Measurements from ENCODE around the gene LAMA3. TPM values are rescaled to one million over a fixed set of nuclear protein-coding genes. Genes with fewer than 3 reads are reported as not detected.
A peak's percentile ranks its signal among the peaks of the same experiment; 100 is the strongest.

LAMA3 gene
- total RNA-seq, 1 donor from 2014 or later = 1.9 TPM

- Mint-ChIP-seq H3K4me3 (ENCODE audit: unreplicated experiment) (peak within 1 kb of the TSS; percentile 78), H3K36me3 (ENCODE audit: low read depth) (peaks cover 2% of the 10 kb centered on the region), H3K27me3 (ENCODE audit: low read depth) (peaks cover 46% of the 10 kb centered on the region), H3K9me3 (ENCODE audit: low read depth) (no peaks in the 10 kb centered on the region), H3K27ac (ENCODE audit: unreplicated experiment) (no peak within 1 kb of the TSS), H3K4me1 (ENCODE audit: low read depth) (peaks cover 13% of the 10 kb centered on the region)
- TF ChIP-seq, protein P1, sequence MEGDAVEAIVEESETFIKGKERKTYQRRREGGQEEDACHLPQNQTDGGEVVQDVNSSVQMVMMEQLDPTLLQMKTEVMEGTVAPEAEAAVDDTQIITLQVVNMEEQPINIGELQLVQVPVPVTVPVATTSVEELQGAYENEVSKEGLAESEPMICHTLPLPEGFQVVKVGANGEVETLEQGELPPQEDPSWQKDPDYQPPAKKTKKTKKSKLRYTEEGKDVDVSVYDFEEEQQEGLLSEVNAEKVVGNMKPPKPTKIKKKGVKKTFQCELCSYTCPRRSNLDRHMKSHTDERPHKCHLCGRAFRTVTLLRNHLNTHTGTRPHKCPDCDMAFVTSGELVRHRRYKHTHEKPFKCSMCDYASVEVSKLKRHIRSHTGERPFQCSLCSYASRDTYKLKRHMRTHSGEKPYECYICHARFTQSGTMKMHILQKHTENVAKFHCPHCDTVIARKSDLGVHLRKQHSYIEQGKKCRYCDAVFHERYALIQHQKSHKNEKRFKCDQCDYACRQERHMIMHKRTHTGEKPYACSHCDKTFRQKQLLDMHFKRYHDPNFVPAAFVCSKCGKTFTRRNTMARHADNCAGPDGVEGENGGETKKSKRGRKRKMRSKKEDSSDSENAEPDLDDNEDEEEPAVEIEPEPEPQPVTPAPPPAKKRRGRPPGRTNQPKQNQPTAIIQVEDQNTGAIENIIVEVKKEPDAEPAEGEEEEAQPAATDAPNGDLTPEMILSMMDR (IDR thresholded peaks at IDR 0.05) = no peak
- no peak for DNase-seq (ENCODE audit: low spot score)
Observed at GRCh38 chr18:23662309-23663263, 26.7 kb upstream of the LAMA3 start, which contains the start of gene ANKRD29. Gene ANKRD29 (minus strand): TSS chr18:23662911. CDS start chr18:23662730, 181 bp downstream.

GRCh38 chr18:23664674-23665073, 24.6 kb upstream of the LAMA3 start:
- Mint-ChIP-seq H3K9me3 (ENCODE audit: low read depth) (no peaks in the 10 kb centered on the region), H3K4me3 (ENCODE audit: unreplicated experiment) (no peak overlapping the region), H3K4me1 (ENCODE audit: low read depth) (peaks cover 13% of the 10 kb centered on the region), H3K27ac (ENCODE audit: unreplicated experiment) (no peak overlapping the region), H3K27me3 (ENCODE audit: low read depth) (peaks cover 43% of the 10 kb centered on the region), H3K36me3 (ENCODE audit: low read depth) (peaks cover 2% of the 10 kb centered on the region)
- DNase-seq (ENCODE audit: low spot score) = no peak
- TF ChIP-seq, protein P1 (IDR thresholded peaks at IDR 0.05) = no peak

DNA sequence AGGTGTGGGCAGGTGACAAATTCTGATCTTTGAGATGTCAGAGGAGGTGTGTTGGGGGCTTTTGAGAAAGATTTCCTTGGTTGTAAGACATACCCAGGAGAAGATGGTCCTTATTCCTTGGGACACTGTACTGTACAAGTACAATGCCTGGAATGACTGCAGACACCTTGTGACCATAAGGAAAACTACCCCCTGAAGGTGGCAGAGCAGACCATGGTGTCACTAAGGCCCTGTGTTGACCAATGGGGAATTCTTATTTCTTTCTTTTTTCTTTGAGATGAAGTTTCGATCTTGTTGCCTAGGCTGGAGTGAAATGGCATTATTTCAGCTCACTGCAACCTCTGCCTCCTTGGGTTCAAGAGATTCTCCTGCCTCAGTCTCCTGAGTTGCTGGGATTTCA, 22.1 kb upstream of the LAMA3 start:
- Mint-ChIP-seq H3K27ac (ENCODE audit: unreplicated experiment) (no peak overlapping the region), H3K36me3 (ENCODE audit: low read depth) (peaks cover 2% of the 10 kb centered on the region), H3K27me3 (ENCODE audit: low read depth) (peaks cover 28% of the 10 kb centered on the region), H3K9me3 (ENCODE audit: low read depth) (no peaks in the 10 kb centered on the region), H3K4me1 (ENCODE audit: low read depth) (peaks cover 17% of the 10 kb centered on the region), H3K4me3 (ENCODE audit: unreplicated experiment) (no peak overlapping the region)
- no peak for DNase-seq (ENCODE audit: low spot score)
- TF ChIP-seq, protein P1 (IDR thresholded peaks at IDR 0.05) = peak; percentile 28

DNA sequence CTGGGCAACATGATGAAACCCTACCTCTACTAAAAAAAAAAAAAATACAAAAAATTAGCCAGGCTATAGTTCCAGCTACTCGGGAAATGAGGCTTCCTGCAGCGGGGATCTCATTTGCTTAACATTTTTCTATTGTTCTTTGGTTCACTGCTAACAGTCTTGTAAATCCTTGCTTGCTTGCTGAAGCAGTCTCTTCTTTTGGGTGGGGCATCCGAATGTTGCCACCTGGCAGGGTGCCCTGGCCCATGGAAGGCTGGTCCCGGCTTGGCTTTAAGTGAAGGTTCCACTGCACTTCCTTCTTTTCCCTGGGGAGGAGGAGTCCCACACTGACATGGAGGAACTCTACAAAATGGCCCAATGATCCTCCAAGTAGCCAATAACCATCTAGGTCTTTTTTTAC, 20.5 kb upstream of the LAMA3 start:
- H3K9me3 Mint-ChIP-seq (ENCODE audit: low read depth) = no peaks in the 10 kb centered on the region
- DNase-seq (ENCODE audit: low spot score) = no peak
- H3K4me1 Mint-ChIP-seq (ENCODE audit: low read depth) = peaks cover 7% of the 10 kb centered on the region
- no peak overlapping the region for H3K27ac Mint-ChIP-seq (ENCODE audit: unreplicated experiment)
- TF ChIP-seq, protein P1 (IDR thresholded peaks at IDR 0.05) = no peak
- peaks cover 24% of the 10 kb centered on the region for H3K27me3 Mint-ChIP-seq (ENCODE audit: low read depth)
- H3K36me3 Mint-ChIP-seq (ENCODE audit: low read depth) = no peaks in the 10 kb centered on the region
- no peak overlapping the region for H3K4me3 Mint-ChIP-seq (ENCODE audit: unreplicated experiment)

DNA sequence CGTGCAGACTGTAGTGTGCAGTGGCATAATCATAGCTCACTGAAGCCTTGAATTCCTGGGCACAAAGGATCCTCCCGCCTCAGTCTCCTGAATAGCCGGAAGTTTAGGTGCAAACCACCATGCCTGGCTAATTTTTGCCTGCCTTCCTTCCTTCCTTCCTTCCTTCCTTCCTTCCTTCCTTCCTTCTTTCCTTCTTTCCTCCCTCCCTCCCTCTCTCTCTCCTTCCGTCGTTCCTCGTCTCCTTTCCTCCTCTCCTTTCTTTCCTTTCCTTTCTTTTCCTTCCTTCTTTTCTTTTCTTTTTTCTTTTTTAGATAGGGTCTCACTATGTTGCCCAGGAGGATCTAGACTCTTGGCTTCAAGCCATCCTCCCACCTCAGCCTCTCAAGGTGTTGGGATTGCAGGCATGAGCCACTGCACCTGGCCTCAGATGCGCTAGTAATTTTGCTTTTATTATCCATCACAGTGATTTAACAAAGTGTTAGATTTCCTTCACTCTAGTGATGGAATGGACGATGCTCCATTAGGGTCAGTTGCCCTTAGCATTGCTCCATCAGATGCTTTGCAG, 20.0 kb upstream of the LAMA3 start:
- TF ChIP-seq, protein P1 (IDR thresholded peaks at IDR 0.05) = no peak
- H3K4me3 Mint-ChIP-seq (ENCODE audit: unreplicated experiment) = no peak overlapping the region
- H3K27ac Mint-ChIP-seq (ENCODE audit: unreplicated experiment) = no peak overlapping the region
- H3K9me3 Mint-ChIP-seq (ENCODE audit: low read depth) = no peaks in the 10 kb centered on the region
- peaks cover 27% of the 10 kb centered on the region for H3K27me3 Mint-ChIP-seq (ENCODE audit: low read depth)
- H3K36me3 Mint-ChIP-seq (ENCODE audit: low read depth) = no peaks in the 10 kb centered on the region
- H3K4me1 Mint-ChIP-seq (ENCODE audit: low read depth) = peaks cover 7% of the 10 kb centered on the region
- DNase-seq (ENCODE audit: low spot score) = no peak

Data from chondrocyte (in vitro differentiated cells).